NOMO-1 treated with dmso at 0.1 percent for 144 hours (cell line): Measurements from ENCODE around the gene CD200R1L.
"Not testable (repeated sequence)": the region's sequence is repeated elsewhere in the genome, so short reads cannot be mapped to it uniquely, and the experiment has no call there.

Source experiments
- DNase-seq: peaks from one replicate; lab custom pipeline; 2025; ENCODE audit not compliant: unreplicated experiment; lab: John Stamatoyannopoulos, UW

The CD200R1L gene

GRCh38 chr3:112846764-112847163 is at the start of gene CD200R1L:
CD200R1L (minus strand) TSS chr3:112846864; CDS start chr3:112829367, 17,497 bp downstream.
- DNase-seq = no peak

GRCh38 chr3:112894258-112894657 is 47.6 kb upstream of the CD200R1L start:
- no peak for DNase-seq

GRCh38 chr3:112889357-112889756 is 42.7 kb upstream of the CD200R1L start:
- no peak for DNase-seq

- DNase-seq = no peak
Observed at GRCh38 chr3:112888381-112889085, 41.9 kb upstream of the CD200R1L start.

GRCh38 chr3:112884678-112885290 is 38.1 kb upstream of the CD200R1L start:
- DNase-seq = no peak

- no peak for DNase-seq
Observed at GRCh38 chr3:112881891-112882290, 35.2 kb upstream of the CD200R1L start.

GRCh38 chr3:112875561-112875960 is 28.9 kb upstream of the CD200R1L start:
- peak; percentile 22 for DNase-seq

- DNase-seq = no peak
Observed at GRCh38 chr3:112874725-112875124, 28.1 kb upstream of the CD200R1L start.

- DNase-seq = no peak
Observed at GRCh38 chr3:112873632-112874031, 27.0 kb upstream of the CD200R1L start.

- no peak for DNase-seq
Observed at GRCh38 chr3:112871735-112872134, 25.1 kb upstream of the CD200R1L start.

- DNase-seq = no peak
Observed at GRCh38 chr3:112865757-112866156, 19.1 kb upstream of the CD200R1L start.

GRCh38 chr3:112860898-112861297 is 14.2 kb upstream of the CD200R1L start:
- no peak for DNase-seq

GRCh38 chr3:112858410-112859069 is 11.9 kb upstream of the CD200R1L start:
- DNase-seq = peak; percentile 79

- DNase-seq = no peak
Observed at GRCh38 chr3:112857526-112857925, 10.9 kb upstream of the CD200R1L start.

- peak; percentile 73 for DNase-seq
Observed at GRCh38 chr3:112856537-112856936, 9.9 kb upstream of the CD200R1L start.

- no peak for DNase-seq
Observed at GRCh38 chr3:112855883-112856282, 9.2 kb upstream of the CD200R1L start.

GRCh38 chr3:112855074-112855473 is 8.4 kb upstream of the CD200R1L start:
- not testable (repeated sequence) for DNase-seq

GRCh38 chr3:112848196-112848595 is 1.5 kb upstream of the CD200R1L start:
- no peak for DNase-seq

GRCh38 chr3:112847692-112848091 is 1.0 kb upstream of the CD200R1L start:
- no peak for DNase-seq

- DNase-seq = no peak
Observed at GRCh38 chr3:112845772-112846171, 892 bp downstream of the CD200R1L start.

GRCh38 chr3:112829046-112829445 is 17.6 kb downstream of the CD200R1L start:
- no peak for DNase-seq
